NCI-H226 (cell line): ENCODE measurements around the gene SLC36A4.
"Not testable (repeated sequence)": the region's sequence is repeated elsewhere in the genome, so short reads cannot be mapped to it uniquely, and the experiment has no call there.

ENCODE experiments used
- DNase-seq: peaks from one replicate; pipeline ENCODE4 v3.0.0-alpha.2; 2015

Gene SLC36A4

GRCh38 chr11:93197380-93198214 is at the start of gene SLC36A4:
Gene SLC36A4 (minus strand): TSS chr11:93197991. CDS start chr11:93197832, 159 bp downstream.
- DNase-seq, result peak; percentile 85

- not testable (repeated sequence) for DNase-seq
These were observed 49.0 kb upstream of the SLC36A4 start for GRCh38 chr11:93246790-93247189.

- DNase-seq, result no peak
These were observed 46.2 kb upstream of the SLC36A4 start for GRCh38 chr11:93244018-93244417.

DNA sequence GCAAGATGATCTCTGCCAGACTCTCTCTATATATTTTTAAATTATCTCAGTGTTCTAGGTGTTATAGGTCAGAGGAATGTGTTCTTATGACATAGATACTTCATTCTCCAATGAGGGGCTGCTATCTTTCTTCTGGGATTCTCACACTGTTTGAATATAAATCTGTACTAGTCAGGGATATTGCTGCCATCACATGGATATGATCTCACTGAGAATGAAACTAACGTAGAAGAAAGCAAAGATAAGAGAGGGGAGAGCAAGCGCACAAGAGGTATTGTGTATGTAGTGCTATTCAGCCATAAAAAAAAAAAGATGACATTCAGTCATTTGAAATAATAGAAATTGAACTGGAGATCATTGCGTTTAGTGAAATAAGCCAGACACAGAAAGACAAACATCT is 42.2 kb upstream of the SLC36A4 start:
- DNase-seq, result no peak

DNA sequence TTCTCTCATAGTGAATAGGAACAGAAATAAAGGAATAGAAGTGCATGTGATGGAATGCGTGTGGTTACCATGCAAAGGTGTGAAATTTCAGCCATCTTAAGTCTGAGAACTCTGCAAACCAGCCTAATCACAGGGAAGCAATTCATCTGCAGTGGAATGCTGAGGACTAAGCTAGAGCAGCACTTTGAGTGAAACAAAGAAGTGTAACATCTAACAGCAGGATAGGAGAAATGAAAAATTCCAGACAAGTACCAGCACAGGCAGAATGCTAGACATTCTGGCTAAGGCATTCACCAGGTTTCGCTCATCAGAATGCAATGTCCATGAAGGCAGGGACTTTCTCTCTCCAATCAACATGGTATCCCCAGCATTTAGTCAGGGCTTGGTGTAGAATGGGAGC is 41.2 kb upstream of the SLC36A4 start:
- no peak for DNase-seq

DNA sequence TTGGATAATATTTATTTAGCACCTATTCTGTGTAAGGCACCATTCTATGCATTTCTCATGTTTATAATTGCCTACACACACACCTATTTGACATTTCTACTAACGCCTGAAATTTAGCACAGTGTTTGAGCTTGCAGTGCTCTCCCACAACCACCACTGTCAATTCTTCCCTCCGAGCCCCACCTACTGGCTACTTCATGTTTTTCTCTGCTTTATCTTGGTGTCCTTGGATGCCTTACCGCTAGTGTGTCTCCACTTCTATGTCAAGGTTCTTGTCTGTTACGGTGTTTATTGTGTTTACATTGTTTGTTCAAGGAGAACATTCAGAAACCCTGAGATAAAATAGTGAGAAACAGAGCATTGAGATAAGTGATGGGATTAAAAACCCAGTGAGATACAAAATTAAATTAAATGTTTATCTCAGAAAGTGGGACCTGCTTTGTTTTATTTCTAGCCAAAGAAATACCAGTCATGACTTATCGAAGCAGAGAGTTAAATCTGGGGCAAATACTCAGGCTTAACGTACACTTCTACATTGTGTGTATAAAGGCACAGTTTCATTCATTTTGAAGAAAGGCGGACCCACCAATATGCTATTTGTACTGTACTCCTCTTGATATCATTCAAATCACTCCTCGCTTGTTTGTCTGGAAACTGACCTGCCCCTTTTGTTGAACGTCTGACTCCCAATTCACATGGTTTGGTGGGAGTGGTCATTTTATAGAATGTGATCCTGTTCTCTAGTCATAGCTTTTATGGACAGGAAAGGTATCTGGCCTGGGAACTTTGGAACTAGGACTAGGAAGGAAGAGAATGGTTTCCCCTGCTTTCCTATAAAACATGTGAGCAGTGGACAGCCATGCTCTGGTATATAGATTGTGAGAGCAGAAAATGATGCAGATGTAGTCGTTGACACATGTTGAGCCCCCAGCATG is 39.2 kb upstream of the SLC36A4 start:
- peak; percentile 29 for DNase-seq

DNA sequence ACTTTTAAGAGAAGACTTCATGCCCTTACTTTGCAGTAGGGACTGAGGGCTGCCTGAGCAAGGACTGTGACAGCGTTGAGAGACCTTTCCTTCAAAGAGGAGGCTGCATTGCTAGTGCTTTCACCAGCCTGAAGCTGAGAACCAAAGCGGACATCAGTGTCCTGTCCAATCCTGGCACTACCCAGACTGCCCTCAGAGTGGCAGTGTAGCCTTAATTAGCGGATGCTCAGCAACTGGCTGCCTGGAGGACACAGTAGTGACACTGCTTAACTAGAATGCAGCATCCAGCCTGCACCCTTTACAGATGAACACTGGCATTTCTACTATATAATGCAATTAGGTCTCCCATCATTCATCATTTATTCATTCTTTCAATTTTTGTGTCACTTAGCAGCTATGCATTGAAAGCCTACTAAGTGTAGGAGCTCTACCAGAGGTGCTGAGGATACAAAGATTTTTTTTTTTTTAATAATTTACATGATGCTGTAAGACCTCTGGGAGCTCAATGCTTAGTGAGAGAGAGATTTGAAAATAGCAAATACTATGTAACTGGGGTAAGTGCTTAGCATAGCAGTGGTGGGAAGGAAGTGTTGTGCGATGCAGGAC is 36.9 kb upstream of the SLC36A4 start:
- DNase-seq, result peak; percentile 47

DNA sequence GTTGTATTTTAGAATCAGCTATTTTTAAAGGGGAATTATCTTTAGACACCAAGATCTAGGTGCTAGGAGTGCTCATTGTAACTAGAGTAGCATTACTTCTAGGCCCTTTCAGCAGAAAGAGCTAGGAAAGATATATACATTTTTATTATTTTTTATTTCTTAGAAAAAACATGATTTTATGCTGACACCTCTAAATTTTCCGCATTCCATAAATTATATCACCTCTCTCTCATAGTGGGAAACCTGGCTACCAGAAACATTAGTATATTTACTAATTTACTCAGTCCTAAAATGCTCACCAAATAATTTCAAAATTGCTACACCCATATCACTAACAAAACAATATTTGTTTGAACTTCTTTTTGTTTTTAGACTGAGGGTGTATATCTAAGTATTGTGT is 32.1 kb upstream of the SLC36A4 start:
- DNase-seq, result no peak

GRCh38 chr11:93225662-93226061 is 27.9 kb upstream of the SLC36A4 start:
- no peak for DNase-seq

- DNase-seq, result no peak
These were observed 23.7 kb upstream of the SLC36A4 start for GRCh38 chr11:93221539-93221938.

DNA sequence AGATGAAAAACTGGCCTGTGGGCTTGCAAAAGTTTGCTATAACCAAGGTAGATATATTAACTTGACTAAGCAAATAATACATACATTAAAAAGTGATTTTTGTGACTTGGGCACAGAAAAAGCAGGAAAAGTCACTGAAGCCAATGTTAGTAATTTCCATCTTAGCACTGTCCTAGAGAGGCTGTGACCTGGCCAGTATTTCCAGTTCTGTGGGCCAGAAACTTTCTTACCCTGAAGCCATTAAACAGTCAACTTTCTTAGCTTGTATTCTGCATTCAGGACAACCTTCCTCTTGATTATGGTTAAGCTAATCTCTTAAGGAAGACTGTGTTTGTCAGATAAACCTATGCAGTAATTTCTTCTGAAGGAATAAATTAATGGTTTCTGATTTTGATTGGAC is 22.3 kb upstream of the SLC36A4 start:
- DNase-seq, result no peak

DNA sequence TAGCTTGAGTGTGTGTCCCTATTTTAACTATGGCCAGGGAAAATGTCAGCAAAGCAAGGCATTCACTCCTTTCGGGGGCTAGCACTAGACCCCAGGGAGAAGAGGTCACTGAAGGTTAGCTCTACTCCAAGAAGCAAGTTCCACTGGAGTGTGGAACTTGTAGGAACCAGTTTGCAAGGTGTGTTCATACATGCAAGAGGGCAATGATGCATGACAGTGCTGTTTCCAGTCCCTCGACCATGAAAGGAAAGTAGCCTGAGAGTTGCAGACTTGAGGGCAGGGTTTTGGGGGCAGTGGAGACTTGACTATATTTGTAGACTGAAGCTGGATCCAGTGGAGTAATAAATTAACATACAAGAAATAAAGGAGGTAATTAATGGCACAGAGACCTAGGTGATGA is 21.6 kb upstream of the SLC36A4 start:
- DNase-seq, result no peak

DNA sequence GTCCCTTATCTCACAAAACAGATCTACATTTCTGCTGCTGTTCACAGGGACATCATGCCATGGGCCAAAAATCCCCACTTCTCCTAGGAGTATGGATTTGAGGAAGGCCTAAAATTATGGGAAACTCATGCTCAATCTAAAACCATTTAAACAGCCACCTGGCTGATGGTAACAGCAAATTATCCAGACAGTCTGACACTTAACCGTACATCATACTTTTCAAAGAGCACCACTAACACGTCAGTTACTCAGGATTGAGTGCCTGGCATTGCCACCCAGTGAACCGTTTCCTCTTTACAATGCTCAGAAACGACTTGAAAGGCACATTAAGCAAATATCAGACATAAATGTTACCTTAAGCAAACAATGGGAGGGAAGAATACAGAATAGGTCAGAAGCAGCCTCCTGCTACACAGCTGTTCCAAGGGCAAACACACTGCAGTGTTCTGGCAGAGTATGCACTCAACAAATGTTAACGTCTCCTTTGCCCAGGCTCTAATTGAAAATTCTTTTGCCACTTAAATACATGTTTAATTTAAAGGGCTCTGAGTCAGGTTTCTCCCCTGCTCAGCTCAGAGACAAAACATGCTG is 18.8 kb upstream of the SLC36A4 start:
- DNase-seq, result no peak

GRCh38 chr11:93213622-93214021 is 15.8 kb upstream of the SLC36A4 start:
- no peak for DNase-seq

DNA sequence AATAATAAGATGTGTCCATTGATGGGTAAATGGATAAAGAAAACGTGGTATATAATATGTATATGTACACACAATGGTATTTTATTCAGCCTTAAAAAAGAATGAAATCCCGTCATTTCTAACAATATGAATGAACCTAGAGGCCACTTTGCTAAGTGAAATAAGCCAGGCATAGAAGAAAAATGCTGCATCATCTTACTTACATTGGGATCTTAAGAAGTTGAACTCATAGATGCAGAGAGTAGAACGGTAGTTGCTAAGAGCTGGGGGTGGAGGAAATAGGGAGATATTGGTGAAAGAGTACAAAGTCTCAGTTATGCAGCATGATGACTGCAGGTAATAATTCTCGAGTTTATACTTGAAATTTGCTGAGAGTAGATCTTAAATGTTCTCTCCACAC is 14.3 kb upstream of the SLC36A4 start:
- no peak for DNase-seq

GRCh38 chr11:93209466-93209865 is 11.7 kb upstream of the SLC36A4 start:
- DNase-seq, result no peak

- DNase-seq, result no peak
These were observed 11.0 kb upstream of the SLC36A4 start for GRCh38 chr11:93208663-93209270.

DNA sequence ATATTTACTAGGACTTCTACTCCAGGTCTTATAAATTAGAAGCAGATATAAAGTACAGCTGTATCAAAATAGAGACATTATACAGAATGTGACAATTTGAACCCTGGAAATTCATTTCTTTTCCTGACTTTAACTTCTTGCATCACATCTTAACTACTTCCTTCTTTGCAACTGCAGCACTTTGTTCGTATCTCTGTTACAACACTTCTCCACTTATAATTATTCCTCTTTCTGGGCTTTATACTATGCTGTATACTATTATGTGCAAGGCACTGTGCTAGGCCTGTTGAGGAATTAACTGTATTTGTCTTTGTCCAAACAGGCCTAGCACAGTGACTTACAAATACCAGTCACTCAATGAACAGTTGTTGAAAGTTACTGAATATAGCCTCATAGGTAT is 1.8 kb upstream of the SLC36A4 start:
- DNase-seq, result no peak

DNA sequence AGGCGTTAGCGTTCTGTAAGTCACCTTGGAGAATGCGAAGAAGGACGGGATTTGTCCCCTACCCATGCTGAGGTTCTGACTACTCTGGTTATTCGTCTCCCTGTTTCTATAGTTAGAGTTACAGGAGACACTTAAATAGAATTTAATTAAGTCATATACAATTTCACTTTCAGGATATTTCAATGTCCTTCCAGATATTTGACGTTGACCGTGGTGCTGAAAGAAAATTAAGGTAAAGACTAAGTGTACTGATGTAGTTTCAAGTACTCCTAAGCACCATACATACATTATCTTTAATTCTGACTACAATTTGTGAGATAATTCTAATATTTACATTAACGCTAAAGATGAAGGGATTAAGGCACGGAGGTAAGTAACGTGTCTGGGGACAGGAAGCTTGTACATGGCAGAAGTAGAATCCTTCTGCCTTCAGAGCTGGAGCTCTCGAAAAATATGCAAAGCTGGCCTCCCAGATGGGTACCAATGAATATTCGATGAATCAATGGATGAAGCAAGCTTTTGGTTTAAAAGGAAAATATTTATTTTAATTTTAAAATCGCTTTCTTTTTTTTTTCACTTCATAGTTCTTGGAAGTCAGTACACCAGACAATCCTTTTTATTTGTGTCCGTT is 539 bp upstream of the SLC36A4 start:
- DNase-seq, result no peak

GRCh38 chr11:93196816-93197379 is 893 bp downstream of the SLC36A4 start:
- DNase-seq, result no peak

GRCh38 chr11:93194673-93195291 is 3.0 kb downstream of the SLC36A4 start:
- no peak for DNase-seq
